ENCODE measurements around the gene MARVELD2.
"Not testable (repeated sequence)": the region's sequence is repeated elsewhere in the genome, so short reads cannot be mapped to it uniquely, and the experiment has no call there.

Gene MARVELD2

DNA sequence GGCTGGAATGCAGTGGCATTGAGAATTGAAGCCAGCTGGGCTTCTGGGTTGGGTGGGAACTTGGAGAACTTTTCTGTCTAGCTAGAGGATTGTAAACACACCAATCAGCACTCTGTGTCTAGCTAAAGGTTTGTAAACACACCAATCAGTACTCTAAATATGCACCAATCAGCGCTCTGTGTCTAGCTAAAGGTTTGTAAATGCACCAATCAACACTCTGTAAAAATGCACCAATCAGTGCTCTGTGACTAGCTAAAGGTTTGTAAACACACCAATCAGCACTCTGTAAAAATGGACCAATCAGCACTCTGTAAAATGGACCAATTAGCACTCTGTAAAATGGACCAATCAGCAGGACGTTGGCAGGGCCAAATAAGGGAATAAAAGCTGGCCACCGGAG lies 51.5 kb downstream of the MARVELD2 start:
- H3K9ac ChIP-seq (ENCODE audit: low read depth, low read length); H3K36me3 ChIP-seq (ENCODE audit: insufficient read depth, low read length); H3K4me1 ChIP-seq (ENCODE audit: insufficient read depth, low read length); H3K9me3 ChIP-seq (ENCODE audit: control insufficient read depth, insufficient read depth, low read length): not testable (repeated sequence)

- no peaks in the 10 kb centered on the region for H3K9me3 ChIP-seq (ENCODE audit: control insufficient read depth, insufficient read depth, low read length)
- no peaks in the 10 kb centered on the region for H3K4me1 ChIP-seq (ENCODE audit: insufficient read depth, low read length)
- H3K9ac ChIP-seq (ENCODE audit: low read depth, low read length), result no peak overlapping the region
- H3K36me3 ChIP-seq (ENCODE audit: insufficient read depth, low read length), result no peaks in the 10 kb centered on the region
Measured at GRCh38 chr5:69467442-69468225, 52.7 kb downstream of the MARVELD2 start.

DNA sequence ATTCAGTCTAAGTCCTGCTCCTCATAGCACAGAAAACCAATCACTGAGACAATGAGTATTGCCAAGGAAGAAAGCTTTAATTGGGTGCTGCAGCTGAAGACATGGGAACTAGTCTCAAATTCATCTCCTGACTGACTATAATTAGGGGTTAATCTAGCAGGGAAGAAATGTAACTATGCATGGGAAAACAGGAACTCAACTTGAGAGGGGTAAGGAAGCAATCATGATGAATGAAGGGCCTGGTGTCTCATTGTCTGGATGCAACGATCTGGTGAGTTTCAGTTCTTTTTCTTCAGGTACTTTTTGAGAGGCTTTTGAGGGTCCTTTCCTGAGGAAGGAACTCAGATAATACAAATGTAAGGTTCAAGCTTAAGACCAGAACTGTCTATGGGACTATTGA lies 53.7 kb downstream of the MARVELD2 start:
- H3K9ac ChIP-seq (ENCODE audit: low read depth, low read length), result no peak overlapping the region
- H3K36me3 ChIP-seq (ENCODE audit: insufficient read depth, low read length), result no peaks in the 10 kb centered on the region
- no peaks in the 10 kb centered on the region for H3K9me3 ChIP-seq (ENCODE audit: control insufficient read depth, insufficient read depth, low read length)
- no peaks in the 10 kb centered on the region for H3K4me1 ChIP-seq (ENCODE audit: insufficient read depth, low read length)

DNA sequence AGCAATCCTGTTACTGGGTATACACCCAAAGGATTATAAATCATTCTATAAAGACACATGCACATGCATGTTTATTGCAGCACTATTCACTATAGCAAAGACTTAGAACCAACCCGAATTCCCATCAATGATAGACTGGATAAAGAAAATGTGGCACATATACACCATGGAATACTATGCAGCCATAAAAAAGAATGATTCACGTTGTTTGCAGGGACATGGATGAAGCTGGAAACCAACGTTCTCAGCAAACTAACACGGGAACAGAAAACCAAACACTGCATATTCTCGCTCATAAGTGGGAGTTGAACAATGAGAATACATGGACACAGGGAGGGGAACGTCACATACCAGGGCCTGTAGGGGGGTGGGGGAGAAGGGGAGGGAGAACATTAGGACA lies 56.6 kb downstream of the MARVELD2 start:
- not testable (repeated sequence) for H3K36me3 ChIP-seq (ENCODE audit: insufficient read depth, low read length); H3K4me1 ChIP-seq (ENCODE audit: insufficient read depth, low read length); H3K9me3 ChIP-seq (ENCODE audit: control insufficient read depth, insufficient read depth, low read length); H3K9ac ChIP-seq (ENCODE audit: low read depth, low read length)

DNA sequence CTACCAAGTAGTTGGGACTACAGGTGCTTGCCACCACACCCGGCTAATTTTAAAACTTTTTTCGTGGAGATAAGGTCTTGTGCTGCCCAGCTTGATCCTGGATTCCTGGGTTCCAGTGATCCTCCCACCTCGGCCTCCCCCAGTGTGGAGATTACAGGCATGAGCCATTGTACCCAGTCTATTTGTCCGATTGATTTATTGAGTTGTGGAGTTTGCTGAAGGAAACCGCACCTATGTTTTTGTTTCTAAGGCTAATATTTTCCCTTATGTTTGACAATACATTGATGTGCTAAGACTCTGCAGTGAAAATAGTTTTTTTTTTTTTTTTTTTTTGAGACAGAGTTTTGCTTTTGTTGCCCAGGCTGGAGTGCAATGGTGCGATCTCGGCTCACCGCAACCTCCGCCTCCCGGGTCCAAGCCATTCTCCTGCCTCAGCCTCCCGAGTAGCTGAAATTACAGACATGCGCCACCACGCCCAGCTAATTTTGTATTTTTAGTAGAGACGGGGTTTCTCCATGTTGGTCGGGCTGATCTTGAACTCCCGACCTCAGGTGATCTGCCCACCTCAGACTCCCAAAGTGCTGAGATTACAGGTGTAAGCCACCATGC lies 57.7 kb downstream of the MARVELD2 start:
- not testable (repeated sequence) for H3K4me1 ChIP-seq (ENCODE audit: insufficient read depth, low read length); H3K36me3 ChIP-seq (ENCODE audit: insufficient read depth, low read length); H3K9me3 ChIP-seq (ENCODE audit: control insufficient read depth, insufficient read depth, low read length)

DNA sequence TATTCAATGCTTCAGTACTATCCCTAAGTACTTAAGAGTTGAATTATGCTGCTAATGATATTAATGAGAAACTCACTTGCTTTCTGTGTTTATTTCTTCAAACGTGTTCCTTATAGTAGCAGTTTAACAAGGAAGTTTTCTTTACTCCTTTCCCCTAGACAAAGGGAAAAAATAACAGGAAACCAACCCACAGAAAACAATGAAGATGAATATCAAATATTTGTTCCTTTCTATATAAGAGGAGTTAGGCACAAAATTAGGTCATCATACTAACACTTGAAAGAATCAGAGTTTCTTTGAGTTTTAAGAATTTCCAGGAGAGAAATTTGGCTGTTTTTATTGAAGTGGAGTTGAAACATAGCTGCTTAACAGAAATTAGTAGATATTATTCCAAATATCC lies 62.3 kb downstream of the MARVELD2 start:
- H3K36me3 ChIP-seq (ENCODE audit: insufficient read depth, low read length), result no peaks in the 10 kb centered on the region
- no peak overlapping the region for H3K9ac ChIP-seq (ENCODE audit: low read depth, low read length)
- no peaks in the 10 kb centered on the region; the same call in 1 of the 2 replicates for H3K4me1 ChIP-seq (ENCODE audit: insufficient read depth, low read length)
- H3K9me3 ChIP-seq (ENCODE audit: control insufficient read depth, insufficient read depth, low read length), result no peaks in the 10 kb centered on the region

More for the DNA sequence above, 57.7 kb downstream of the MARVELD2 start:
- H3K9ac ChIP-seq (ENCODE audit: low read depth, low read length), result not testable (repeated sequence)

GRCh38 chr5:69478296-69478695 lies 63.4 kb downstream of the MARVELD2 start:
- H3K36me3 ChIP-seq (ENCODE audit: insufficient read depth, low read length); H3K9ac ChIP-seq (ENCODE audit: low read depth, low read length); H3K9me3 ChIP-seq (ENCODE audit: control insufficient read depth, insufficient read depth, low read length); H3K4me1 ChIP-seq (ENCODE audit: insufficient read depth, low read length): not testable (repeated sequence)

GRCh38 chr5:69484891-69485290 lies 70.0 kb downstream of the MARVELD2 start:
- peaks cover 13% of the 10 kb centered on the region; the same call in 1 of the 2 replicates for H3K4me1 ChIP-seq (ENCODE audit: insufficient read depth, low read length)
- H3K9me3 ChIP-seq (ENCODE audit: control insufficient read depth, insufficient read depth, low read length), result no peaks in the 10 kb centered on the region
- no peaks in the 10 kb centered on the region for H3K36me3 ChIP-seq (ENCODE audit: insufficient read depth, low read length)
- no peak overlapping the region for H3K9ac ChIP-seq (ENCODE audit: low read depth, low read length)

DNA sequence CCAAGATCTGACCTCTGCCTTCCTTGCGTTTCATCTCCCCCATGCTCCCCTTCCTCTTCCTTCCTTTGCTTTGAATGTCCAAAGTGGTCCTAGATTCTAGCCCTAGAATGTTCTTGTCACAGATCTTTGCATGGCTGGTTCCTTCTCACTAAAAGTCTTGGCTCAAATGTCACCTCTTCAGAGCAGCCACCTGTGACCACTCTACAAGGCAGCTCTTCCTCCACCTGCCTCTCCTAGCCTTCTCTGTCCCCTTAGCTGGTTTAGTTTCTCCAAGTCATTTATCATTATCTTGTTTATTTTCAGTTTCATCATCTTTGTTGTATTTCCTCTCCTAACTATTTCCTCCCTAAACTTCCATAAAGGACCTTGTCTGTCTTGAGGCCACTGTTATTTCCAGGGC lies 70.6 kb downstream of the MARVELD2 start:
- Histone ChIP-seq H3K9me3 (ENCODE audit: control insufficient read depth, insufficient read depth, low read length) (no peaks in the 10 kb centered on the region), H3K9ac (ENCODE audit: low read depth, low read length) (no peak overlapping the region), H3K4me1 (ENCODE audit: insufficient read depth, low read length) (peaks cover 13% of the 10 kb centered on the region; the same call in 1 of the 2 replicates), H3K36me3 (ENCODE audit: insufficient read depth, low read length) (no peaks in the 10 kb centered on the region)

DNA sequence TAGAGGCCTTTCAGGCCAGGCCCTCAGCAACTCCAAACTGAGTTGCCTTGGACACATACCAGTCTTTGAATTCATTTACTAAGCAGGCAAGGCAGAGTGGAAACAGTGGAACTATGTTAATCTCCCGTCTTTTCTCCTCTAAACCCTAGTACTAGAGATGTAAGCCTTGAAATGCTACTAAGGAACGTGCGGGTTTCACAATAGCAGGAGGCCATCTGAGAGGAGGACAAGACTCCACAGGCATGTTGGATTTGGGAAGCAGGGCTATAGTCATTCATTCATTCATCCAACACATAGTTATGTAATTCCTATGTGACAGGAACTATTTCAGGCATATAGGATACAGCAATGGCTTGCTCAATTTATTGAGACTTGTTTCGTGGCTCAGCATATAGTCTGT lies 74.3 kb downstream of the MARVELD2 start:
- Histone ChIP-seq H3K4me1 (ENCODE audit: insufficient read depth, low read length) (peaks cover 16% of the 10 kb centered on the region), H3K9me3 (ENCODE audit: control insufficient read depth, insufficient read depth, low read length) (no peaks in the 10 kb centered on the region), H3K9ac (ENCODE audit: low read depth, low read length) (no peak overlapping the region), H3K36me3 (ENCODE audit: insufficient read depth, low read length) (no peaks in the 10 kb centered on the region)

- Histone ChIP-seq H3K9ac (ENCODE audit: low read depth, low read length) (no peak overlapping the region), H3K4me1 (ENCODE audit: insufficient read depth, low read length) (peaks cover 21% of the 10 kb centered on the region), H3K9me3 (ENCODE audit: control insufficient read depth, insufficient read depth, low read length) (no peaks in the 10 kb centered on the region), H3K36me3 (ENCODE audit: insufficient read depth, low read length) (no peaks in the 10 kb centered on the region)
Measured at GRCh38 chr5:69491027-69491426, 76.1 kb downstream of the MARVELD2 start.

DNA sequence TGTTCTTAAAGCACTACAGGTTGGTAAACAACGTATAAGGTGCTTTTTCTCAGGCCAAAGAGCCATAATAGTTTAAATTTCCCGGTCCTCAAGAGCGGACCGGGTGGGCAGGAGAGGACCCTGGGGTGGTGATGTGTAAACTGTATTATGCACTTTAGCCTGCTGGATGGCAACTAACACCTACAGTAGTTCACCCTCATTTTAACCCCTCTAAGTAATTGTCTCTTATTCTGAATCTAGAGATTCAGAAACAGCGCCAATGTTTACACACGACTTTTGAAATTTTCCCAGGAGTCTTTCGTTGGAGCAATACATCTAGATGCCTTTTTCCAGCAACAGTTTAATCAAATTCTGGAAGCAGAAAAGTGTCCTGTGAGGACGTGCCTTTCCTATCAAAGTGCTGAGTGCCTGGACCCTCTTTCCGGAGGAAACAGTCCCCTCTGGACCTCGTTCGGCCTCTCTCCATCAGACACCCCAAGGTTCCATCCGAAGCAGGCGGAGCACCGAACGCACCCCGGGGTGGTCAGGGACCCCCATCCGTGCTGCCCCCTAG lies 77.0 kb downstream of the MARVELD2 start:
- Histone ChIP-seq H3K9me3 (ENCODE audit: control insufficient read depth, insufficient read depth, low read length) (no peaks in the 10 kb centered on the region), H3K36me3 (ENCODE audit: insufficient read depth, low read length) (no peaks in the 10 kb centered on the region), H3K4me1 (ENCODE audit: insufficient read depth, low read length) (peaks cover 28% of the 10 kb centered on the region), H3K9ac (ENCODE audit: low read depth, low read length) (peak overlapping the region; percentile 81)

- H3K9ac ChIP-seq (ENCODE audit: low read depth, low read length), result peak within 1 kb of the TSS; percentile 81
- peaks cover 31% of the 10 kb centered on the region for H3K4me1 ChIP-seq (ENCODE audit: insufficient read depth, low read length)
- H3K9me3 ChIP-seq (ENCODE audit: control insufficient read depth, insufficient read depth, low read length), result no peaks in the 10 kb centered on the region
- H3K36me3 ChIP-seq (ENCODE audit: insufficient read depth, low read length), result no peaks in the 10 kb centered on the region
Measured at GRCh38 chr5:69492391-69492922, 77.5 kb downstream of the MARVELD2 start, which contains the start of gene OCLN. TSS of gene OCLN (plus strand) at chr5:69492790. CDS start at chr5:69504245, 11,455 bp downstream.

DNA sequence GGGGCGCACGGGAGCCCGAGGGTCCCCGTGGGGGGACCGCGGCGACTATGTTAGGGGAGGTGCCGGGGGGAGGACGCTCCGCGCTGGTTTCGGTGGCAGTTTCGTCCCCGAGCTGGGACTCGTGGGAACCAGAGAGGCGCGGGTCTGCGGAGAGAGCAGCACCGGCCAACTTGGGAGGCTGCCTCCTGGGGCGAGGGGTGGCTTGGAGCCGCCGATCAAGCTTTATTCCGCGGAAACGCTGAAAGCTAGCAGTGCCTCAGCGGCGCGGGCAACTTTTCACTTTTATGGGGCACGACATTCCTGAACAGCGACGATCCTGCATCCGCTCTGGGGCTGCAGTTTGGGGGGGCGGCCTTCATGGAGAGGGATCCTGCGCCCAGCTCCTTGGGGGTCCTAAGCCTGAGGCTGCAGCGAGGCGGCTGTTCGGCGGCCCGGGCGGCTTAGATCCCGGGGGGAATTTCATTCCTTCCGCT lies 78.0 kb downstream of the MARVELD2 start:
- peak overlapping the region; percentile 81 for H3K9ac ChIP-seq (ENCODE audit: low read depth, low read length)
- H3K9me3 ChIP-seq (ENCODE audit: control insufficient read depth, insufficient read depth, low read length), result no peaks in the 10 kb centered on the region
- peaks cover 31% of the 10 kb centered on the region for H3K4me1 ChIP-seq (ENCODE audit: insufficient read depth, low read length)
- no peaks in the 10 kb centered on the region for H3K36me3 ChIP-seq (ENCODE audit: insufficient read depth, low read length)

Measured in ES-I3 (cell line).